HFFc6 (cell line): Measurements from ENCODE around the gene FAM83E. TPM values are rescaled to one million over a fixed set of nuclear protein-coding genes. Genes with fewer than 3 reads are reported as not detected.

Source experiments
- DNase-seq: peaks from one replicate; pipeline ENCODE4 v3.0.0-alpha.2; 2018
- H3K27ac Mint-ChIP-seq: 2 replicates; pipeline ENCODE4 v1.8.0; 2020; ENCODE audit warnings: mild to moderate bottlenecking, mixed read lengths
- H3K27me3 Mint-ChIP-seq: 2 replicates; pipeline ENCODE4 v1.8.0; 2021; ENCODE audit warnings: mild to moderate bottlenecking, moderate library complexity, mixed read lengths; ENCODE audit not compliant: insufficient read depth
- H3K36me3 Mint-ChIP-seq: 2 replicates; pipeline ENCODE4 v1.8.0; 2021; ENCODE audit warnings: low read depth, mixed read lengths
- H3K4me1 Mint-ChIP-seq: 2 replicates; pipeline ENCODE4 v1.8.0; 2020; ENCODE audit warnings: low read depth, mixed read lengths
- H3K4me3 Mint-ChIP-seq: 2 replicates; pipeline ENCODE4 v1.8.0; 2020; ENCODE audit warnings: mild to moderate bottlenecking, moderate library complexity, mixed read lengths
- H3K9me3 Mint-ChIP-seq: 2 replicates; pipeline ENCODE4 v1.8.0; 2020; ENCODE audit warnings: mild to moderate bottlenecking, mixed read lengths
- CTCF ChIP-seq: fragments of 200-600 bp; sonication (generic); IDR thresholded peaks from 2 replicates; pipeline ENCODE4 v1.5.0; 2021; ENCODE audit warnings: antibody characterized with exemption, mild to moderate bottlenecking
- long read RNA-seq: library from polyadenylated mRNA; unstranded; transcript quantifications from one replicate; pipeline ENCODE4 v2.0.0, GENCODE V29; 2019
- total RNA-seq, 6 experiments: library from RNA; stranded (reverse); fragmentation: NEBNext Ultra II Directional; extraction: Animal tissue kit (Norgen Biotek cat#: 25700); gene quantifications; 2 replicates in 1 of 6; 3 replicates in 5 of 6; pipeline ENCODE4 v1.2.3, GENCODE V29; 2021

FAM83E gene
- under 1 TPM; 0.23 to 0.99 (median 0.54) TPM for total RNA-seq
- long read RNA-seq = 0 reads

- H3K27ac Mint-ChIP-seq = peak within 1 kb of the TSS; percentile 43
- H3K4me1 Mint-ChIP-seq = peaks cover 20% of the 10 kb centered on the region
- H3K9me3 Mint-ChIP-seq = no peaks in the 10 kb centered on the region
- peak within 1 kb of the TSS; percentile 9 for H3K4me3 Mint-ChIP-seq
- peaks cover 34% of the 10 kb centered on the region for H3K36me3 Mint-ChIP-seq
- H3K27me3 Mint-ChIP-seq = peaks cover 25% of the 10 kb centered on the region
- DNase-seq = no peak
- no peak for TF ChIP-seq CTCF
Observed at GRCh38 chr19:48614436-48615230, at the start of gene FAM83E. TSS of gene FAM83E (minus strand) at chr19:48615076. CDS start at chr19:48613372, 1,704 bp downstream.

GRCh38 chr19:48664476-48664875 is 49.6 kb upstream of the FAM83E start:
- no peak overlapping the region for H3K27ac Mint-ChIP-seq
- H3K4me3 Mint-ChIP-seq = no peak overlapping the region
- H3K27me3 Mint-ChIP-seq = peaks cover 9% of the 10 kb centered on the region
- DNase-seq = no peak
- no peaks in the 10 kb centered on the region for H3K9me3 Mint-ChIP-seq
- no peaks in the 10 kb centered on the region for H3K36me3 Mint-ChIP-seq
- TF ChIP-seq CTCF = no peak
- H3K4me1 Mint-ChIP-seq = peaks cover 6% of the 10 kb centered on the region

DNA sequence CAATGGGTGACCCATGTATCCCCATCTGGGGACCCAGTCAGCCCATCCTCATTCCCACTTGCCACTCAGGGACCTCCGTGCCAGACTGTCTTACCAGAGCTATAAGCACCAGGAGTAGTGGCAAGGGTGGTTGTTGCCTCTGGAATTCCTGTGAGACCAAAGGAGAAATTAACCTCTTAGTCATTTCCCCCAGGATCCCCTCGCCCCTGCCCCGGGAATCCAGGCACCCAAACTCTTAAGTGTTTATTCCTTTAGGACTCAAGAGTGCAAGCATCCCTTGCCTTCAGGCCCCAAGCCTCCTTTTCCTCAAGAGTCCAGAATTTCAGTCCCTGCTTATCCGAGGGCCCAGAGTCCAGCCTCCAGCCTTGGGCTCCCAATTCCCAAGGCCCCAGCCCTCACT is 48.8 kb upstream of the FAM83E start:
- Mint-ChIP-seq H3K4me3 (no peak overlapping the region), H3K36me3 (no peaks in the 10 kb centered on the region), H3K4me1 (peaks cover 6% of the 10 kb centered on the region), H3K9me3 (no peaks in the 10 kb centered on the region), H3K27ac (no peak overlapping the region), H3K27me3 (peaks cover 9% of the 10 kb centered on the region)
- no peak for DNase-seq
- no peak for TF ChIP-seq CTCF

GRCh38 chr19:48661711-48662090 is 46.8 kb upstream of the FAM83E start:
- peaks cover 17% of the 10 kb centered on the region for H3K4me1 Mint-ChIP-seq
- no peaks in the 10 kb centered on the region for H3K36me3 Mint-ChIP-seq
- no peak overlapping the region for H3K27ac Mint-ChIP-seq
- no peak for TF ChIP-seq CTCF
- H3K9me3 Mint-ChIP-seq = no peaks in the 10 kb centered on the region
- H3K27me3 Mint-ChIP-seq = peaks cover 5% of the 10 kb centered on the region; the same call in 1 of the 2 replicates
- no peak overlapping the region for H3K4me3 Mint-ChIP-seq
- DNase-seq = no peak

DNA sequence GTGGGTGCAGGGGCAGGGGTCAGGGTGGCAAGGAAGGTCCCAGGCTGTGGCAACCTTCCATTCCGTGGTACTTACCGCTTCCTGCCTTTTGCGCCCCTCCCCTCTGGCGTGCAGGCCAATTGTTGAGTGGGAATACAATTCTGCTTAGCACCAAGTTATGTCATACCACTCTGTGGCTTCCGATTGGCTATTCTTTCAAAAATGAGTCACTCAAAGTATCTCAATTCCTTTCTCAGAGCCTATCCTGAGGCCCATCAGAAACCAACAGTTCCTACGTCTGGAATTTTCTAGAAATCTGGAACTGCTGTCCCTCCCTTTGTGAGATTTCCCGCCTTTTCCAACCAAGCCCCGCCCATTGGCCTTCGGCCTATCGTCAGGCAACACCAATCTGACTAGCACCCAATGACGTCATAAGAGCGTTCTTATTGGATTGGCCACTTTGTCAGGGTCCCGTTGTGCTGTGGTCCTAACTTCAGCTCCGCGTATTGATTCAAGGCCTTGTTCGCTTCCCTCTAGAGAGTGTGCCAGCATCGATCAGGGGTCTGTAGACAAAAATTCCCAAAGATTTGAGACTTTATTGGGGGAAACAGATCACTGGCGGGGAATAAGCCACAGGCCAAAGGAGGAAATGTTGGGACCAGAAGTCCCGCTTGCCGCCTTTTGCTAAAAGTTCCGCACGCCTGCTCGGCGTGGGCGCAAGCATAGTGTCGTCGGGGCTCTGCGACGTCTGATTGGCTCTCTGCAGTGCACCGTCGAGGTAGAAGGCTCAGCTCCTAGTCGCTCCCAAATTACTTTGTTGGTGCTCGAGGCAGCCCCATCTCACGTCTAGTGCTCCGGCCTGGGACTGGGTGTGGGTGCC is 46.2 kb upstream of the FAM83E start:
- peak; percentile 81 for DNase-seq
- Mint-ChIP-seq H3K27me3 (peaks cover 3% of the 10 kb centered on the region; the same call in 1 of the 2 replicates), H3K9me3 (no peaks in the 10 kb centered on the region), H3K4me1 (peaks cover 20% of the 10 kb centered on the region), H3K36me3 (no peaks in the 10 kb centered on the region), H3K27ac (peak overlapping the region; percentile 57; the same call in 1 of the 2 replicates), H3K4me3 (no peak overlapping the region)
- no peak for TF ChIP-seq CTCF
